KOPT-K1 (cell line): ENCODE data around the gene HMOX1.
"Not testable (repeated sequence)": the region's sequence is repeated elsewhere in the genome, so short reads cannot be mapped to it uniquely, and the experiment has no call there.

Experiments
- H3K27ac ChIP-seq: fragments of 200-600 bp; sonication (generic); 2 replicates; pipeline ENCODE4 v1.5.1; 2016; ENCODE audit warnings: antibody characterized with exemption, mild to moderate bottlenecking, low read depth, low read length; ENCODE audit not compliant: poor library complexity, severe bottlenecking
- H3K36me3 ChIP-seq: fragments of 200-600 bp; sonication (generic); 2 replicates; pipeline ENCODE4 v1.5.1; 2017; ENCODE audit warnings: antibody characterized with exemption, mild to moderate bottlenecking, low read length, moderate library complexity; ENCODE audit not compliant: insufficient read depth
- H3K9me3 ChIP-seq: fragments of 200-600 bp; sonication (generic); 2 replicates; pipeline ENCODE4 v1.5.1; 2017; ENCODE audit warnings: antibody characterized with exemption, low read length, mild to moderate bottlenecking; ENCODE audit not compliant: insufficient read depth, poor library complexity, severe bottlenecking

Gene HMOX1

GRCh38 chr22:35363566-35364086, 17.3 kb upstream of the HMOX1 start:
- Histone ChIP-seq H3K36me3 (no peaks in the 10 kb centered on the region), H3K27ac (no peak overlapping the region), H3K9me3 (no peaks in the 10 kb centered on the region)

- H3K9me3 ChIP-seq, H3K27ac ChIP-seq, H3K36me3 ChIP-seq: not testable (repeated sequence)
Observed at GRCh38 chr22:35364230-35364629, 16.7 kb upstream of the HMOX1 start.

GRCh38 chr22:35367331-35367886, 13.5 kb upstream of the HMOX1 start:
- no peak overlapping the region for H3K27ac ChIP-seq
- H3K36me3 ChIP-seq, result no peaks in the 10 kb centered on the region

GRCh38 chr22:35368386-35368785, 12.5 kb upstream of the HMOX1 start:
- no peak overlapping the region for H3K27ac ChIP-seq
- no peaks in the 10 kb centered on the region for H3K36me3 ChIP-seq
- no peaks in the 10 kb centered on the region for H3K9me3 ChIP-seq

More at GRCh38 chr22:35367331-35367886, 13.5 kb upstream of the HMOX1 start:
- no peaks in the 10 kb centered on the region for H3K9me3 ChIP-seq

- H3K36me3 ChIP-seq, result no peaks in the 10 kb centered on the region
- H3K9me3 ChIP-seq, result no peaks in the 10 kb centered on the region
- H3K27ac ChIP-seq, result no peak overlapping the region
Observed at GRCh38 chr22:35369996-35370395, 10.9 kb upstream of the HMOX1 start.

- Histone ChIP-seq H3K27ac (no peak overlapping the region), H3K36me3 (no peaks in the 10 kb centered on the region), H3K9me3 (no peaks in the 10 kb centered on the region)
Observed at GRCh38 chr22:35373781-35374180, 7.1 kb upstream of the HMOX1 start.

GRCh38 chr22:35375031-35375430, 5.9 kb upstream of the HMOX1 start:
- Histone ChIP-seq H3K36me3 (no peaks in the 10 kb centered on the region), H3K9me3 (no peaks in the 10 kb centered on the region), H3K27ac (no peak overlapping the region)

GRCh38 chr22:35375526-35375925, 5.4 kb upstream of the HMOX1 start:
- no peaks in the 10 kb centered on the region for H3K9me3 ChIP-seq
- no peak overlapping the region for H3K27ac ChIP-seq
- no peaks in the 10 kb centered on the region for H3K36me3 ChIP-seq

- H3K9me3 ChIP-seq, result no peaks in the 10 kb centered on the region
- H3K27ac ChIP-seq, result peak overlapping the region; percentile 10
- no peaks in the 10 kb centered on the region for H3K36me3 ChIP-seq
Observed at GRCh38 chr22:35376728-35377472, 4.0 kb upstream of the HMOX1 start.

GRCh38 chr22:35377735-35378134, 3.2 kb upstream of the HMOX1 start:
- H3K27ac ChIP-seq, result no peak overlapping the region
- H3K36me3 ChIP-seq, result no peaks in the 10 kb centered on the region
- H3K9me3 ChIP-seq, result no peaks in the 10 kb centered on the region

- no peaks in the 10 kb centered on the region for H3K36me3 ChIP-seq
- H3K9me3 ChIP-seq, result no peaks in the 10 kb centered on the region
- no peak overlapping the region for H3K27ac ChIP-seq
Observed at GRCh38 chr22:35378621-35379020, 2.3 kb upstream of the HMOX1 start.

- Histone ChIP-seq H3K36me3 (no peaks in the 10 kb centered on the region), H3K9me3 (no peaks in the 10 kb centered on the region), H3K27ac (no peak overlapping the region)
Observed at GRCh38 chr22:35379146-35379993, 1.5 kb upstream of the HMOX1 start.

GRCh38 chr22:35380013-35380412, 883 bp upstream of the HMOX1 start:
- H3K9me3 ChIP-seq, result no peaks in the 10 kb centered on the region
- no peaks in the 10 kb centered on the region for H3K36me3 ChIP-seq
- no peak overlapping the region for H3K27ac ChIP-seq

GRCh38 chr22:35381424-35382009, 621 bp downstream of the HMOX1 start:
- Histone ChIP-seq H3K27ac (no peak overlapping the region), H3K36me3 (no peaks in the 10 kb centered on the region), H3K9me3 (no peaks in the 10 kb centered on the region)

GRCh38 chr22:35383679-35384071, 2.8 kb downstream of the HMOX1 start:
- Histone ChIP-seq H3K9me3 (no peaks in the 10 kb centered on the region), H3K27ac (no peak overlapping the region)

More at GRCh38 chr22:35383679-35384071, 2.8 kb downstream of the HMOX1 start:
- no peaks in the 10 kb centered on the region for H3K36me3 ChIP-seq
